HCT116 (cell line): Measurements from ENCODE around the gene CA6.

Experiments used
- CEBPB ChIP-seq: IDR thresholded peaks from 2 replicates; pipeline ENCODE4 v1.6.1; 2012; ENCODE audit warnings: low read depth
- EZH2 ChIP-seq: fragments of 200-600 bp; sonication (generic); IDR thresholded peaks from 2 replicates; pipeline ENCODE4 v1.6.1; 2017; ENCODE audit warnings: antibody characterized with exemption, mixed run types
- EZH2phosphoT487 ChIP-seq: fragments of 200-600 bp; IDR thresholded peaks from 2 replicates; pipeline ENCODE4 v1.6.1; 2018; ENCODE audit warnings: antibody characterized with exemption, borderline replicate concordance
- FOSL1 ChIP-seq: IDR thresholded peaks from 2 replicates; pipeline ENCODE4 v1.6.1; 2012; ENCODE audit warnings: low read depth
- JUND ChIP-seq: IDR thresholded peaks from 2 replicates; pipeline ENCODE4 v1.6.1; 2012
- POLR2A ChIP-seq: IDR thresholded peaks from 2 replicates; pipeline ENCODE4 v1.7.0; 2011; ENCODE audit warnings: borderline replicate concordance; ENCODE audit not compliant: insufficient read depth, insufficient read length; ENCODE audit errors: extremely low read depth
- SIN3A ChIP-seq: IDR thresholded peaks from 2 replicates; pipeline ENCODE4 v1.6.1; 2012; ENCODE audit warnings: low read depth
- SP1 ChIP-seq: IDR thresholded peaks from 2 replicates; pipeline ENCODE4 v1.6.1; 2012; ENCODE audit warnings: low read depth
- TF ChIP-seq, protein P1 (sequence below): IDR thresholded peaks from 2 replicates; pipeline ENCODE4 v1.6.1; 2012; ENCODE audit warnings: low read depth
- TF ChIP-seq, protein P2 (sequence below): IDR thresholded peaks from 2 replicates; pipeline ENCODE4 v1.6.1; 2012
- TF ChIP-seq, protein P3 (sequence below), 3 experiments: fragments of 200-600 bp in 1 of 3; sonication (generic) in 1 of 3; IDR thresholded peaks in 2 of 3; conservative IDR thresholded peaks in 1 of 3; 2 replicates each; pipeline ENCODE4 v1.5.1; 2012 to 2017; ENCODE audit warnings: low read depth in 2 of 3, low read length in 2 of 3, antibody characterized with exemption in 1 of 3, borderline replicate concordance in 1 of 3, control low read depth in 1 of 3, mild to moderate bottlenecking in 1 of 3, mixed read lengths in 1 of 3, mixed run types in 1 of 3, moderate library complexity in 1 of 3; ENCODE audit not compliant: insufficient read depth in 1 of 3

DNA sequence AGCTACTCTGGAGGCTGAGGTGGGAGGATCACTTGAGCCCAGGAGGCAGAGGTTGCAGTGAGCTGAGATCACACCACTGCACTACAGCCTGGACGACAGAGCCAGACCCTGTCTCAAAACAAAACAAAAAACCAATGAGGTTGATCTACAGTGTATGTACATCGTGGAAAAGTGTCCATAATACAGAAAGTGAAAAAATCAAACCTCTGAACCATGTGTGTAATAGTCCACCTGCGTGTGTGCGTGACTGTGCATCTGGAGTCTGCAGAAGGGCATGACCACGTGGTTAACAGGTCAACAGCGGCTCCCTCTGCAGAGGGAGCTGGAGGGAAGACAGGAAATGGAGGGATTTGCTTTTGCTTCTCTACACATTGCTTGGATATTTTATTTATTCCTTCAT lies 34.8 kb upstream of the CA6 start:
- TF ChIP-seq EZH2 (no peak), EZH2phosphoT487 (no peak), SIN3A (no peak), JUND (no peak), SP1 (no peak), POLR2A (no peak), FOSL1 (no peak), CEBPB (no peak)
- TF ChIP-seq, protein P1, sequence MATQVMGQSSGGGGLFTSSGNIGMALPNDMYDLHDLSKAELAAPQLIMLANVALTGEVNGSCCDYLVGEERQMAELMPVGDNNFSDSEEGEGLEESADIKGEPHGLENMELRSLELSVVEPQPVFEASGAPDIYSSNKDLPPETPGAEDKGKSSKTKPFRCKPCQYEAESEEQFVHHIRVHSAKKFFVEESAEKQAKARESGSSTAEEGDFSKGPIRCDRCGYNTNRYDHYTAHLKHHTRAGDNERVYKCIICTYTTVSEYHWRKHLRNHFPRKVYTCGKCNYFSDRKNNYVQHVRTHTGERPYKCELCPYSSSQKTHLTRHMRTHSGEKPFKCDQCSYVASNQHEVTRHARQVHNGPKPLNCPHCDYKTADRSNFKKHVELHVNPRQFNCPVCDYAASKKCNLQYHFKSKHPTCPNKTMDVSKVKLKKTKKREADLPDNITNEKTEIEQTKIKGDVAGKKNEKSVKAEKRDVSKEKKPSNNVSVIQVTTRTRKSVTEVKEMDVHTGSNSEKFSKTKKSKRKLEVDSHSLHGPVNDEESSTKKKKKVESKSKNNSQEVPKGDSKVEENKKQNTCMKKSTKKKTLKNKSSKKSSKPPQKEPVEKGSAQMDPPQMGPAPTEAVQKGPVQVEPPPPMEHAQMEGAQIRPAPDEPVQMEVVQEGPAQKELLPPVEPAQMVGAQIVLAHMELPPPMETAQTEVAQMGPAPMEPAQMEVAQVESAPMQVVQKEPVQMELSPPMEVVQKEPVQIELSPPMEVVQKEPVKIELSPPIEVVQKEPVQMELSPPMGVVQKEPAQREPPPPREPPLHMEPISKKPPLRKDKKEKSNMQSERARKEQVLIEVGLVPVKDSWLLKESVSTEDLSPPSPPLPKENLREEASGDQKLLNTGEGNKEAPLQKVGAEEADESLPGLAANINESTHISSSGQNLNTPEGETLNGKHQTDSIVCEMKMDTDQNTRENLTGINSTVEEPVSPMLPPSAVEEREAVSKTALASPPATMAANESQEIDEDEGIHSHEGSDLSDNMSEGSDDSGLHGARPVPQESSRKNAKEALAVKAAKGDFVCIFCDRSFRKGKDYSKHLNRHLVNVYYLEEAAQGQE: no peak
- TF ChIP-seq, protein P2, sequence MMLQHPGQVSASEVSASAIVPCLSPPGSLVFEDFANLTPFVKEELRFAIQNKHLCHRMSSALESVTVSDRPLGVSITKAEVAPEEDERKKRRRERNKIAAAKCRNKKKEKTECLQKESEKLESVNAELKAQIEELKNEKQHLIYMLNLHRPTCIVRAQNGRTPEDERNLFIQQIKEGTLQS: no peak
- TF ChIP-seq, protein P3, sequence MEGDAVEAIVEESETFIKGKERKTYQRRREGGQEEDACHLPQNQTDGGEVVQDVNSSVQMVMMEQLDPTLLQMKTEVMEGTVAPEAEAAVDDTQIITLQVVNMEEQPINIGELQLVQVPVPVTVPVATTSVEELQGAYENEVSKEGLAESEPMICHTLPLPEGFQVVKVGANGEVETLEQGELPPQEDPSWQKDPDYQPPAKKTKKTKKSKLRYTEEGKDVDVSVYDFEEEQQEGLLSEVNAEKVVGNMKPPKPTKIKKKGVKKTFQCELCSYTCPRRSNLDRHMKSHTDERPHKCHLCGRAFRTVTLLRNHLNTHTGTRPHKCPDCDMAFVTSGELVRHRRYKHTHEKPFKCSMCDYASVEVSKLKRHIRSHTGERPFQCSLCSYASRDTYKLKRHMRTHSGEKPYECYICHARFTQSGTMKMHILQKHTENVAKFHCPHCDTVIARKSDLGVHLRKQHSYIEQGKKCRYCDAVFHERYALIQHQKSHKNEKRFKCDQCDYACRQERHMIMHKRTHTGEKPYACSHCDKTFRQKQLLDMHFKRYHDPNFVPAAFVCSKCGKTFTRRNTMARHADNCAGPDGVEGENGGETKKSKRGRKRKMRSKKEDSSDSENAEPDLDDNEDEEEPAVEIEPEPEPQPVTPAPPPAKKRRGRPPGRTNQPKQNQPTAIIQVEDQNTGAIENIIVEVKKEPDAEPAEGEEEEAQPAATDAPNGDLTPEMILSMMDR (IDR thresholded peaks at IDR 0.05 in 2 of 3, conservative IDR thresholded peaks at IDR 0.05 in 1 of 3; ENCODE audit: borderline replicate concordance in 1 of 3, insufficient read depth in 1 of 3, low read depth in 2 of 3, low read length in 2 of 3): no peak
